Neuronal stem cell (in vitro differentiated cells): ENCODE measurements around the gene DVL2.

Experiments
- DNase-seq: peaks from one replicate; pipeline ENCODE4 v3.0.0-alpha.2; 2013; ENCODE audit warnings: low spot score
- H2AFZ ChIP-seq: one replicate; pipeline ENCODE4 v1.6.1; 2013; ENCODE audit warnings: mild to moderate bottlenecking, low read length, inconsistent platforms
- H2AK5ac ChIP-seq: 2 replicates; pipeline ENCODE4 v1.6.1; 2013; ENCODE audit warnings: low read depth, mild to moderate bottlenecking, inconsistent platforms, low read length, moderate library complexity, mixed read lengths
- H2BK120ac ChIP-seq: 2 replicates; pipeline ENCODE4 v1.6.1; 2013; ENCODE audit warnings: low read depth, mild to moderate bottlenecking, inconsistent platforms, low read length, moderate library complexity, mixed read lengths
- H2BK12ac ChIP-seq: one replicate; pipeline ENCODE4 v1.6.1; 2013; ENCODE audit warnings: low read length, inconsistent platforms
- H2BK15ac ChIP-seq: 2 replicates; pipeline ENCODE4 v1.6.1; 2013; ENCODE audit warnings: mild to moderate bottlenecking, low read length, inconsistent platforms, mixed read lengths
- H2BK5ac ChIP-seq: one replicate; pipeline ENCODE4 v1.6.1; 2013; ENCODE audit warnings: inconsistent platforms, mild to moderate bottlenecking, low read length, moderate library complexity
- H3K14ac ChIP-seq: one replicate; pipeline ENCODE4 v1.6.1; 2013; ENCODE audit warnings: low read length, inconsistent platforms
- H3K18ac ChIP-seq: 2 replicates; pipeline ENCODE4 v1.6.1; 2013; ENCODE audit warnings: low read length, inconsistent platforms
- H3K23ac ChIP-seq: 2 replicates; pipeline ENCODE4 v1.6.1; 2013; ENCODE audit warnings: low read depth, mild to moderate bottlenecking, mixed read lengths, low read length, inconsistent platforms; ENCODE audit not compliant: poor library complexity
- H3K27ac ChIP-seq: replicated peaks from 3 replicates; pipeline ENCODE4 v1.5.1; 2013; ENCODE audit warnings: low read length, inconsistent platforms
- H3K27me3 ChIP-seq, 3 experiments: 2 replicates each; pipeline ENCODE4 v1.6.1; 2013; ENCODE audit warnings: low read length in 3 of 3, mild to moderate bottlenecking in 2 of 3, inconsistent platforms in 1 of 3, low read depth in 1 of 3, mixed read lengths in 1 of 3, moderate library complexity in 1 of 3; ENCODE audit not compliant: control insufficient read depth in 3 of 3, insufficient read depth in 3 of 3
- H3K36me3 ChIP-seq, 2 donors: replicated peaks in 1 of 2; 2 replicates each; pipeline ENCODE4 v1.6.1; 2013; ENCODE audit warnings: low read length in 2 of 2; ENCODE audit not compliant: control insufficient read depth in 2 of 2, insufficient read depth in 2 of 2
- H3K4ac ChIP-seq: 2 replicates; pipeline ENCODE4 v1.6.1; 2013; ENCODE audit warnings: inconsistent platforms, mild to moderate bottlenecking, low read length, moderate library complexity
- H3K4me1 ChIP-seq, 2 donors: 1 replicate in 1 of 2; 2 replicates in 1 of 2; pipeline ENCODE4 v1.6.1; 2013; ENCODE audit warnings: low read length in 2 of 2, low read depth in 1 of 2; ENCODE audit not compliant: control insufficient read depth in 2 of 2, insufficient read depth in 1 of 2
- H3K4me2 ChIP-seq: one replicate; pipeline ENCODE4 v1.6.1; 2013; ENCODE audit warnings: mild to moderate bottlenecking, low read length, inconsistent platforms; ENCODE audit not compliant: insufficient read depth, poor library complexity, severe bottlenecking
- H3K4me3 ChIP-seq, 2 donors: 2 replicates each; pipeline ENCODE4 v1.5.1; 2013; ENCODE audit warnings: low read length in 2 of 2, mild to moderate bottlenecking in 2 of 2, inconsistent platforms in 1 of 2, moderate library complexity in 1 of 2
- H3K79me1 ChIP-seq: one replicate; pipeline ENCODE4 v1.6.1; 2013; ENCODE audit warnings: low read depth, mild to moderate bottlenecking, inconsistent platforms, low read length, moderate library complexity
- H3K9ac ChIP-seq: one replicate; pipeline ENCODE4 v1.6.1; 2013; ENCODE audit warnings: mild to moderate bottlenecking, low read depth, low read length, inconsistent platforms; ENCODE audit not compliant: poor library complexity
- H3K9me3 ChIP-seq, 2 donors: replicated peaks in 1 of 2; 2 replicates each; pipeline versions ENCODE3 to v1.6.1; 2013; ENCODE audit warnings: low read length in 2 of 2, mild to moderate bottlenecking in 2 of 2, inconsistent platforms in 1 of 2, low read depth in 1 of 2, mixed read lengths in 1 of 2, moderate library complexity in 1 of 2; ENCODE audit not compliant: control insufficient read depth in 2 of 2, insufficient read depth in 1 of 2
- H4K8ac ChIP-seq: one replicate; pipeline ENCODE4 v1.6.1; 2013; ENCODE audit warnings: low read depth, mild to moderate bottlenecking, inconsistent platforms, low read length, moderate library complexity
- H4K91ac ChIP-seq: one replicate; pipeline ENCODE4 v1.6.1; 2013; ENCODE audit warnings: low read length, low read depth, mild to moderate bottlenecking, inconsistent platforms; ENCODE audit not compliant: poor library complexity
- WGBS, 2 donors: extraction: QIAGEN DNeasy Blood & Tissue Kit; methylation state at CpG; one replicate each; pipeline ENCODE4 v1.1.7; 2013; ENCODE audit warnings: missing lambda C conversion rate in 2 of 2, mixed read lengths in 1 of 2; ENCODE audit not compliant: insufficient read length in 2 of 2, insufficient replicate concordance in 1 of 2; ENCODE audit errors: extremely low coverage in 2 of 2; 5-methylcytosine and 5-hydroxymethylcytosine counted together

Gene DVL2

DNA sequence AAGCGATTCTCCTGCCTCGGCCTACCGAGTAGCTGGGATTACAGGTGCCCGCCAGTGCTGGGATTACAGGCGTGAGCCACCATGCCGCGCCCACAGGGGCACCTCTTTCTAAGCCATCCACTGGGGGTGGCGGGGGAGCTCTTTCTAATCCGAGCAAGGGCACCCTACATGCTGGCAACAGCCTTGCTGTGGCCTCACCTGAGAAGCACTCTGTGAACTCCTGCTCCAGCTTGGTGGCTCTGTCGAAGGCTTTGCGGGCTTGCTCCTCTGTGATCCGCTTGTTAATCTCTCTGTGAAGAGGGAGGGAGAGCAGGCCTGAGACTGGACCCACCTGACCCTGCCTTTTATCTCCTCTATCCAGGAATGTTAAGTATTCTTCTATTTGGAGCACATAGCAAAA lies 43.2 kb downstream of the DVL2 start:
- no peak overlapping the region for H3K27ac ChIP-seq

DNA sequence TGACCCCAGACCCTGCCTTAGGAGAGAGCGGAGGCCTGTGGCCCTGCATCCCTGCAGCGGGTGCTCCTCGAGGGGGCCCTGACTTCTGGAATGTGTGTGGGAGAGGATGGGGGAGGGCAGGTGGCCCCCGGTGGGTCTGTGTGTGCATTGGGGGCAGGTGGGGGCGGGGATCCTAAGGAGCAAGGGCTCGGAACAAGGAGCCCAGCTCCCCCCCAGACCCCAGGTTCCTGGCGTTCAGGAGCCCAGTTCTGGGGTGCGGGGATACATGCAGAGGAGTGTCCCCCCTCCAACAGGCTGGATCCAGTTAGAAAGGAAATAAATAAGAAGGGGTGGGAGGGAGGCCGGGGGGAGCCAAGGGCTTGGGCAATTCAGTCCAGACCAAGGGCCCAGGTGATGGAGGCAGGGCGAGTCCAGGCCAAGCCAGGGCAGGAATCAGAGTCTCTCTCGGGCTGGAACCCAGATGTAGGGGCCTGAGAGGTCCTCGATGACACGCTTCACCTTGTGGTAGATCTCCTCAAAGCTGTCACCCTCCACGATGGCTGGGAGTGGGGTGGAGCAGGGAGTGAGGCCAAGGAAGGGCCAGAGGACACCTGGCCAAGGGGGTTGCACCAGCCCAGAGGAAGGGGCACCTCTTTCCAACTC lies 43.9 kb downstream of the DVL2 start:
- H3K4me1 ChIP-seq, result peaks cover 0 to 5% of the 10 kb centered on the region in 2 donors
- DNase-seq, result no peak
- H3K18ac ChIP-seq, result no peak overlapping the region
- H3K27me3 ChIP-seq, result no peaks in the 10 kb centered on the region
- H3K9ac ChIP-seq, result no peak overlapping the region
- H2BK5ac ChIP-seq, result no peak overlapping the region
- H3K27ac ChIP-seq, result no peak overlapping the region
- WGBS, 2 donors, result no CpG with 5 or more reads among the region's 14 CpGs
- H3K9me3 ChIP-seq, result no peaks in the 10 kb centered on the region
- H4K8ac ChIP-seq, result no peak overlapping the region
- H3K23ac ChIP-seq, result no peak overlapping the region
- no peak overlapping the region for H3K4me3 ChIP-seq
- no peak overlapping the region for H2BK15ac ChIP-seq
- no peak overlapping the region for H3K4ac ChIP-seq
- H2AK5ac ChIP-seq, result peak overlapping the region; percentile 56
- H3K4me2 ChIP-seq, result no peak overlapping the region
- H3K36me3 ChIP-seq, result peaks cover 40 to 78% of the 10 kb centered on the region in 2 donors
- no peak overlapping the region for H4K91ac ChIP-seq
- H3K14ac ChIP-seq, result no peak overlapping the region
- no peak overlapping the region for H2AFZ ChIP-seq
- H3K79me1 ChIP-seq, result peaks cover 3% of the 10 kb centered on the region
- H2BK12ac ChIP-seq, result no peak overlapping the region
- no peak overlapping the region for H2BK120ac ChIP-seq

More for the DNA sequence above, 43.2 kb downstream of the DVL2 start:
- H2BK12ac ChIP-seq, result no peak overlapping the region
- H2BK15ac ChIP-seq, result no peak overlapping the region
- H3K9me3 ChIP-seq, result no peaks in the 10 kb centered on the region
- peaks cover 0 to 5% of the 10 kb centered on the region in 2 donors for H3K4me1 ChIP-seq
- no peak overlapping the region for H3K4ac ChIP-seq
- no peak overlapping the region for H2BK120ac ChIP-seq
- no peak overlapping the region for H2AK5ac ChIP-seq
- peaks cover 3% of the 10 kb centered on the region for H3K79me1 ChIP-seq
- no CpG with 5 or more reads among the region's 12 CpGs for WGBS, 2 donors
- H3K4me3 ChIP-seq, result no peak overlapping the region
- no peak overlapping the region for H4K91ac ChIP-seq
- DNase-seq, result no peak
- H2AFZ ChIP-seq, result no peak overlapping the region
- no peak overlapping the region for H3K23ac ChIP-seq
- H3K18ac ChIP-seq, result no peak overlapping the region
- no peak overlapping the region for H4K8ac ChIP-seq
- no peak overlapping the region for H2BK5ac ChIP-seq
- no peak overlapping the region for H3K4me2 ChIP-seq
- no peaks in the 10 kb centered on the region for H3K27me3 ChIP-seq
- no peak overlapping the region for H3K9ac ChIP-seq
- H3K36me3 ChIP-seq, result peaks cover 47 to 84% of the 10 kb centered on the region in 2 donors
- H3K14ac ChIP-seq, result no peak overlapping the region

DNA sequence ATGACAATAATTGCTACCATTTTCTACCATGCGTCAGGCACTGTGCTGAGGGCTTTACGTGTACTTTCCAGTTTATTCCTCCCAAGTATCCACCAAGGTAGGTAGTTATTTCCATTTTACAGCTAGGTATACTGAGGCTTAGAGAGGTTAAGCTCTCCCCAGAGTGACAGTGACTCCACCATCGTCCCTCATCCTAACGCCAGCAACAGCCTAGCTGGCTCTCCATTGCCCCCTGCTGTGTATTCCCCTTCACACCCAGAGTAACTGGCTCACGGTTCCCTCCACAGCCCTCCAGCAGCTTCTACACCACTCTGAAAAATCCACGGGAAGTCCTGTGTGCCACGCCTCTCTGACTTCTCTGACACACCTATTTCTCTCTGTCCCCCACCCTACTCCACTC lies 48.1 kb downstream of the DVL2 start:
- DNase-seq, result no peak

DNA sequence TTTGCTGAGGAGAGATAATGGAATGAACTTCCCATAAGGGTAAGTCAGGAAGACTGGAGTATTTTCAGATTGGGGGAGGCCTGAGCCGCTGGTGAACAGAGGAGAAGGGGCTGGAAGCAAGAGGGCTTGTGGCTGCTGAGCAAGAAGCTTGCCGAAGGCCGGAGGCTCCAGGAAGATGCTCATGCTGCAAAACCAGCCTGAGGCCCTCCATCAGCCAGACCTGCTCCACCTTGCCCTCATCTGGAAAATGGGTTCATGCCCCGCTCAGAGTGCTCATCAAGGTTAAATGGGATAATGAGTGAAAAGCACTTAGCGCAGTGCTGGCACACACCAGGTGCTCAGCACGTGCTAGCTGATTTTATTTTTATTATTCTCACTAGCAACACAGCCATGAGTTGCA lies 49.7 kb downstream of the DVL2 start:
- Histone ChIP-seq H3K27me3 (no peaks in the 10 kb centered on the region), H2AFZ (no peak overlapping the region), H3K4me3 (no peak overlapping the region), H4K8ac (no peak overlapping the region), H2AK5ac (no peak overlapping the region), H3K23ac (no peak overlapping the region), H3K9me3 (no peaks in the 10 kb centered on the region), H3K79me1 (no peaks in the 10 kb centered on the region), H4K91ac (no peak overlapping the region), H3K4ac (no peak overlapping the region), H3K4me1 (no peaks in the 10 kb centered on the region), H2BK15ac (no peak overlapping the region), H3K36me3 (peaks cover 5 to 23% of the 10 kb centered on the region in 2 donors), H3K9ac (no peak overlapping the region), H2BK120ac (no peak overlapping the region), H3K18ac (no peak overlapping the region), H3K4me2 (no peak overlapping the region), H2BK12ac (no peak overlapping the region), H3K14ac (no peak overlapping the region), H3K27ac (no peak overlapping the region), H2BK5ac (no peak overlapping the region)
- no peak for DNase-seq
- WGBS, 2 donors, result no CpG with 5 or more reads among the region's 6 CpGs

More for the DNA sequence above, 48.1 kb downstream of the DVL2 start:
- H3K14ac ChIP-seq, result no peak overlapping the region
- no peak overlapping the region for H4K8ac ChIP-seq
- no peaks in the 10 kb centered on the region for H3K9me3 ChIP-seq
- no peak overlapping the region for H2BK5ac ChIP-seq
- H3K36me3 ChIP-seq, result peaks cover 12 to 37% of the 10 kb centered on the region in 2 donors
- no peak overlapping the region for H2AFZ ChIP-seq
- H3K4me3 ChIP-seq, result no peak overlapping the region
- H3K18ac ChIP-seq, result no peak overlapping the region
- no peak overlapping the region for H3K27ac ChIP-seq
- H3K27me3 ChIP-seq, result no peaks in the 10 kb centered on the region
- no peak overlapping the region for H2AK5ac ChIP-seq
- no CpG with 5 or more reads among the region's 7 CpGs for WGBS, 2 donors
- H3K4me2 ChIP-seq, result no peak overlapping the region
- H3K4ac ChIP-seq, result no peak overlapping the region
- H3K23ac ChIP-seq, result no peak overlapping the region
- no peak overlapping the region for H3K9ac ChIP-seq
- no peak overlapping the region for H2BK12ac ChIP-seq
- H3K79me1 ChIP-seq, result no peaks in the 10 kb centered on the region
- no peak overlapping the region for H2BK15ac ChIP-seq
- peaks cover 0 to 5% of the 10 kb centered on the region in 2 donors for H3K4me1 ChIP-seq
- H4K91ac ChIP-seq, result no peak overlapping the region
- H2BK120ac ChIP-seq, result no peak overlapping the region
